ENCODE data around the gene ULK4.
"Not testable (repeated sequence)": the region's sequence is repeated elsewhere in the genome, so short reads cannot be mapped to it uniquely, and the experiment has no call there.

The ULK4 gene

GRCh38 chr3:41478278-41478677 is 483.6 kb downstream of the ULK4 start:
- no peak for DNase-seq

GRCh38 chr3:41477399-41478014 is 484.4 kb downstream of the ULK4 start:
- no peak for DNase-seq

- no peak for DNase-seq
These were observed 492.8 kb downstream of the ULK4 start for GRCh38 chr3:41469083-41469482.

- DNase-seq, result no peak
These were observed 494.4 kb downstream of the ULK4 start for GRCh38 chr3:41467481-41467880.

GRCh38 chr3:41464858-41465257 is 497.0 kb downstream of the ULK4 start:
- no peak for DNase-seq

- no peak for DNase-seq
These were observed 497.5 kb downstream of the ULK4 start for GRCh38 chr3:41464401-41464800.

GRCh38 chr3:41462103-41462691 is 499.7 kb downstream of the ULK4 start:
- peak; percentile 2 to 32 for DNase-seq

- DNase-seq, result no peak
These were observed 501.2 kb downstream of the ULK4 start for GRCh38 chr3:41460736-41461135.

- no peak for DNase-seq
These were observed 504.7 kb downstream of the ULK4 start for GRCh38 chr3:41457176-41457575.

GRCh38 chr3:41456162-41456561 is 505.7 kb downstream of the ULK4 start:
- DNase-seq, result no peak

GRCh38 chr3:41453618-41454017 is 508.3 kb downstream of the ULK4 start:
- not testable (repeated sequence) for DNase-seq

GRCh38 chr3:41450416-41451231 is 511.3 kb downstream of the ULK4 start:
- DNase-seq, result no peak

GRCh38 chr3:41448396-41448795 is 513.5 kb downstream of the ULK4 start:
- DNase-seq, result no peak

GRCh38 chr3:41447701-41448100 is 514.2 kb downstream of the ULK4 start:
- no peak for DNase-seq

- DNase-seq, result not testable (repeated sequence)
These were observed 515.6 kb downstream of the ULK4 start for GRCh38 chr3:41446316-41446715.

GRCh38 chr3:41441568-41441967 is 520.3 kb downstream of the ULK4 start:
- no peak for DNase-seq

GRCh38 chr3:41441139-41441538 is 520.8 kb downstream of the ULK4 start:
- no peak for DNase-seq

- DNase-seq, result no peak
These were observed 524.9 kb downstream of the ULK4 start for GRCh38 chr3:41436983-41437382.

- no peak for DNase-seq
These were observed 527.1 kb downstream of the ULK4 start for GRCh38 chr3:41434781-41435180.

GRCh38 chr3:41431386-41431785 is 530.5 kb downstream of the ULK4 start:
- no peak for DNase-seq

- DNase-seq, result no peak
These were observed 531.0 kb downstream of the ULK4 start for GRCh38 chr3:41430886-41431285.

GRCh38 chr3:41430391-41430790 is 531.5 kb downstream of the ULK4 start:
- DNase-seq, result no peak

- no peak for DNase-seq
These were observed 535.4 kb downstream of the ULK4 start for GRCh38 chr3:41426485-41426884.
